DND-41 (cell line): Measurements from ENCODE around the gene URB1.

Experiments used
- EZH2 ChIP-seq: IDR thresholded peaks from 3 replicates; pipeline ENCODE4 v1.6.1; 2012; ENCODE audit warnings: borderline replicate concordance, low read depth, mild to moderate bottlenecking, moderate library complexity, low read length, inconsistent platforms; ENCODE audit not compliant: severe bottlenecking
- TF ChIP-seq, protein P1 (sequence below): IDR thresholded peaks from 2 replicates; pipeline ENCODE4 v1.5.1; 2012; ENCODE audit warnings: borderline replicate concordance, low read length, moderate library complexity, mild to moderate bottlenecking; ENCODE audit not compliant: poor library complexity, severe bottlenecking; ENCODE audit errors: extremely low read depth

DNA sequence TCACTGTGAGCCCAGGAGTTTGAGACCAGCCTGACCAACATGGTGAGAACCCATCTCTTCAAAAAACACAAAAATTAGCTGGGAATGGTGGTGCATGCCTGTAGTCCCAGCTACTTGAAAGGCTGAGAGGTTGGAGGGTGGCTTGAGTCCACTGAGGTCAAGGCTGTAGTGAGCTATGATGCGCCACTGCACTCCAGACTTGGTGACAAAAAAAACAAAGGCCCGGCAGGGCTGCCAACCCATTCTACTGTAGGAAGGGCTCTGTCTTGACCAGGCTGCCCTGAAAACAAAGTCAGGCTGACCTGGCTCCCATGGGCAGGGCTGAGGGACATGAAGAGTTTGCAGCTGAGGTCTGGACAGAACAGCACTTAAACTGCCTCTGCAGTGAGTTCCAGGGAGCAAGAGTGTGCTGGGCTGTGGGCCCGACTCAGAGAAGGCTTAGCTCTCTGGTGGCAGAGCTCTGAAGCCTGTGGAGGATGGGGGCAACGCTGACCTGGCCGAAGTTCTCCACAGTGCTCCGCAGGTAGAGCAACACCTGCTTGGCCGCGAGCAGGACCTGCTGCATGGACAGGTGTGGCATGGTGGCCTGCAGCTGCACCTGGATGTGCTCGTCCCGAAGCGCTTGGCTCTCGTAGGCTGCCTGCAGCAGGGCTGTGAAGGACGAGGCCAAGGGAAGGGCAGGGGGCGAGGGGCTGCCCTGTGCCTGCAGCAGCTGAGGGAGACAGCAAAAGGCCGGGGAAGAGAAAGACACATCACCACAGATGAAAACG, 42.4 kb downstream of the URB1 start:
- TF ChIP-seq, protein P1, sequence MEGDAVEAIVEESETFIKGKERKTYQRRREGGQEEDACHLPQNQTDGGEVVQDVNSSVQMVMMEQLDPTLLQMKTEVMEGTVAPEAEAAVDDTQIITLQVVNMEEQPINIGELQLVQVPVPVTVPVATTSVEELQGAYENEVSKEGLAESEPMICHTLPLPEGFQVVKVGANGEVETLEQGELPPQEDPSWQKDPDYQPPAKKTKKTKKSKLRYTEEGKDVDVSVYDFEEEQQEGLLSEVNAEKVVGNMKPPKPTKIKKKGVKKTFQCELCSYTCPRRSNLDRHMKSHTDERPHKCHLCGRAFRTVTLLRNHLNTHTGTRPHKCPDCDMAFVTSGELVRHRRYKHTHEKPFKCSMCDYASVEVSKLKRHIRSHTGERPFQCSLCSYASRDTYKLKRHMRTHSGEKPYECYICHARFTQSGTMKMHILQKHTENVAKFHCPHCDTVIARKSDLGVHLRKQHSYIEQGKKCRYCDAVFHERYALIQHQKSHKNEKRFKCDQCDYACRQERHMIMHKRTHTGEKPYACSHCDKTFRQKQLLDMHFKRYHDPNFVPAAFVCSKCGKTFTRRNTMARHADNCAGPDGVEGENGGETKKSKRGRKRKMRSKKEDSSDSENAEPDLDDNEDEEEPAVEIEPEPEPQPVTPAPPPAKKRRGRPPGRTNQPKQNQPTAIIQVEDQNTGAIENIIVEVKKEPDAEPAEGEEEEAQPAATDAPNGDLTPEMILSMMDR: no peak
- no peak for TF ChIP-seq EZH2
